Suprapubic skin (tissue), 3 donors: ENCODE measurements around the gene DEGS2.

Source experiments
- EP300 ChIP-seq: sonication (generic); formaldehyde crosslinking; IDR thresholded peaks from one replicate; pipeline ENCODE4 v1.6.1; 2017; ENCODE audit warnings: antibody characterized with exemption
- TF ChIP-seq, protein P1 (sequence below), 2 donors: fragments of 200-600 bp in 1 of 2; fragments of 450-650 bp in 1 of 2; sonication (generic) in 1 of 2; IDR thresholded peaks; one replicate each; pipeline ENCODE4 v1.5.1; 2016 to 2019; ENCODE audit warnings: antibody characterized with exemption in 2 of 2, mild to moderate bottlenecking in 1 of 2, moderate library complexity in 1 of 2

DNA sequence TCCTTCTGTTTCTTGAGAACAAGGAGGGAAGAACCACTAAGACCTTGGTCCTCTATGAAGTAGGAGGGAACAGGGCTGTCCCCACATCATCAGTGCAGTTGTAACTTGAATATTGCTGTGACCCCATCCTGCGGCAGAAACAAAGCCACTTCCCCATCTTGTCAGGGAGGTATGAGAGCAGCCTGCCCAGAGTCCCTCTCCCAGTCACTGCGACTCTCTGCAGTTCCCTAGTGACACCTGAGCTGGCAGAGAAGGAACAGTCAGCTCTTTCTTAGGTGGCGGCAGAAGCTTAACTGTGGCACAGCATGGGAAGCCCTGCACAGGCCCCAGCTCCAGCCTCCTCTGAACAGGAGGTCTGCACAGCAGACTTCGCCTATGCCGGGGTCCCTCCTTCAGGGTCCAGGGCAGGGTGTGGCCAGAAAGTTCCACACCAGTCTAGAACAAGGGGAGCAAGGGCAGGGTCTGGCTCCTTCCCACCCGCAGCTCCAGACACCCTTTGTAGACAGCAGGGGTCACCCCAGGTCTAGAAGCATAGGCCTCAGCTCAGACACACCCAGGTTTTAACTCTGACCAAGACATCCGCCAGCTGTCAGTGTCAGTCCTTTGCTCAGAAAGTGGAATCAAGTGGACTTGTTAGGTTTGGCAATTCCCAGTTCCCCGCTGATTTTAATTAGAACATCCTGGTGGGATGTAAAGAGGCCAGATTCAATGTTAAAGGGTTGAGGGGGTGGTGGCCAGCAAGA lies 36.8 kb downstream of the DEGS2 start:
- no peak for TF ChIP-seq EP300
- TF ChIP-seq, protein P1, sequence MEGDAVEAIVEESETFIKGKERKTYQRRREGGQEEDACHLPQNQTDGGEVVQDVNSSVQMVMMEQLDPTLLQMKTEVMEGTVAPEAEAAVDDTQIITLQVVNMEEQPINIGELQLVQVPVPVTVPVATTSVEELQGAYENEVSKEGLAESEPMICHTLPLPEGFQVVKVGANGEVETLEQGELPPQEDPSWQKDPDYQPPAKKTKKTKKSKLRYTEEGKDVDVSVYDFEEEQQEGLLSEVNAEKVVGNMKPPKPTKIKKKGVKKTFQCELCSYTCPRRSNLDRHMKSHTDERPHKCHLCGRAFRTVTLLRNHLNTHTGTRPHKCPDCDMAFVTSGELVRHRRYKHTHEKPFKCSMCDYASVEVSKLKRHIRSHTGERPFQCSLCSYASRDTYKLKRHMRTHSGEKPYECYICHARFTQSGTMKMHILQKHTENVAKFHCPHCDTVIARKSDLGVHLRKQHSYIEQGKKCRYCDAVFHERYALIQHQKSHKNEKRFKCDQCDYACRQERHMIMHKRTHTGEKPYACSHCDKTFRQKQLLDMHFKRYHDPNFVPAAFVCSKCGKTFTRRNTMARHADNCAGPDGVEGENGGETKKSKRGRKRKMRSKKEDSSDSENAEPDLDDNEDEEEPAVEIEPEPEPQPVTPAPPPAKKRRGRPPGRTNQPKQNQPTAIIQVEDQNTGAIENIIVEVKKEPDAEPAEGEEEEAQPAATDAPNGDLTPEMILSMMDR (IDR thresholded peaks at IDR 0.05) = no peak
